Liver (tissue), 9 donors: ENCODE results near the gene TANC1. TPM values are rescaled to one million over a fixed set of nuclear protein-coding genes. Genes with fewer than 3 reads are reported as not detected.

Source experiments
- DNase-seq: peaks from one replicate; pipeline ENCODE4 v3.0.0-alpha.2; 2017; ENCODE audit warnings: low spot score
- H3K27ac ChIP-seq, 2 donors: one replicate each; pipeline ENCODE4 v1.7.0; 2013; ENCODE audit warnings: inconsistent platforms in 2 of 2, low read length in 2 of 2, control low read depth in 1 of 2, low read depth in 1 of 2, mild to moderate bottlenecking in 1 of 2
- H3K27me3 ChIP-seq, 4 donors: one replicate each; pipeline versions ENCODE4 v1.6.1 to v1.7.0; 2013; ENCODE audit warnings: low read length in 3 of 4, inconsistent platforms in 1 of 4, mild to moderate bottlenecking in 1 of 4, moderate library complexity in 1 of 4; ENCODE audit not compliant: control insufficient read depth in 4 of 4, insufficient read depth in 4 of 4
- H3K36me3 ChIP-seq, 4 donors: one replicate each; pipeline versions ENCODE4 v1.6.1 to v1.7.0; 2013; ENCODE audit warnings: low read length in 3 of 4, mild to moderate bottlenecking in 3 of 4, low read depth in 1 of 4, moderate library complexity in 1 of 4; ENCODE audit not compliant: control insufficient read depth in 4 of 4, insufficient read depth in 3 of 4
- H3K4me1 ChIP-seq, 4 donors: one replicate each; pipeline versions ENCODE4 v1.6.1 to v1.7.0; 2013; ENCODE audit warnings: low read length in 3 of 4, mild to moderate bottlenecking in 3 of 4, moderate library complexity in 1 of 4; ENCODE audit not compliant: control insufficient read depth in 4 of 4, insufficient read depth in 4 of 4
- H3K4me3 ChIP-seq, 3 donors: one replicate each; pipeline versions ENCODE4 v1.6.1 to v1.7.0; 2013; ENCODE audit warnings: low read length in 3 of 3, control low read depth in 1 of 3, low read depth in 1 of 3, mild to moderate bottlenecking in 1 of 3
- H3K9ac ChIP-seq, 2 donors: one replicate each; pipeline ENCODE4 v1.7.0; 2013; ENCODE audit warnings: low read length in 2 of 2, mild to moderate bottlenecking in 2 of 2, moderate library complexity in 2 of 2, control low read depth in 1 of 2, low read depth in 1 of 2
- H3K9me3 ChIP-seq, 4 donors: one replicate each; pipeline versions ENCODE4 v1.6.1 to v1.7.0; 2013; ENCODE audit warnings: low read length in 3 of 4; ENCODE audit not compliant: control insufficient read depth in 4 of 4
- EGR1 ChIP-seq, 2 donors: IDR thresholded peaks; 2 replicates each; pipeline ENCODE4 v1.6.1; 2016 to 2018; ENCODE audit warnings: antibody characterized with exemption in 2 of 2, low read depth in 2 of 2
- FOXA1 ChIP-seq: IDR thresholded peaks from 2 replicates; pipeline ENCODE4 v1.6.1; 2016; ENCODE audit warnings: antibody characterized with exemption
- FOXA2 ChIP-seq: IDR thresholded peaks from 2 replicates; pipeline ENCODE4 v1.6.1; 2016; ENCODE audit warnings: antibody characterized with exemption
- GABPA ChIP-seq, 2 donors: IDR thresholded peaks in 1 of 2; conservative IDR thresholded peaks in 1 of 2; 2 replicates each; pipeline ENCODE4 v1.6.1; 2016; ENCODE audit warnings: antibody characterized with exemption in 2 of 2, mild to moderate bottlenecking in 1 of 2, moderate library complexity in 1 of 2
- HNF4A ChIP-seq, 2 donors: conservative IDR thresholded peaks; 2 replicates each; pipeline ENCODE4 v1.6.1; 2016; ENCODE audit warnings: antibody characterized with exemption in 2 of 2, mild to moderate bottlenecking in 2 of 2
- HNF4G ChIP-seq: IDR thresholded peaks from 2 replicates; pipeline ENCODE4 v1.6.1; 2016; ENCODE audit warnings: antibody characterized with exemption
- JUND ChIP-seq, 2 donors: IDR thresholded peaks; 2 replicates each; pipeline ENCODE4 v1.6.1; 2016; ENCODE audit warnings: antibody characterized with exemption in 2 of 2
- MAX ChIP-seq: IDR thresholded peaks from 2 replicates; pipeline ENCODE4 v1.6.1; 2016; ENCODE audit warnings: antibody characterized with exemption
- NR2F2 ChIP-seq: IDR thresholded peaks from 2 replicates; pipeline ENCODE4 v1.6.1; 2016; ENCODE audit warnings: antibody characterized with exemption
- RAD21 ChIP-seq, 2 donors: IDR thresholded peaks; 2 replicates each; pipeline ENCODE4 v1.6.1; 2016; ENCODE audit warnings: antibody characterized with exemption in 2 of 2, mild to moderate bottlenecking in 2 of 2
- REST ChIP-seq: IDR thresholded peaks from 2 replicates; pipeline ENCODE4 v1.6.1; 2016; ENCODE audit warnings: antibody characterized with exemption, mild to moderate bottlenecking
- RXRA ChIP-seq, 2 donors: IDR thresholded peaks; 2 replicates each; pipeline ENCODE4 v1.6.1; 2017 to 2018; ENCODE audit warnings: antibody characterized with exemption in 2 of 2, mild to moderate bottlenecking in 1 of 2
- SP1 ChIP-seq: IDR thresholded peaks from 2 replicates; pipeline ENCODE4 v1.6.1; 2018; ENCODE audit warnings: antibody characterized with exemption, mild to moderate bottlenecking
- TAF1 ChIP-seq: conservative IDR thresholded peaks from 2 replicates; pipeline ENCODE4 v1.6.1; 2016; ENCODE audit warnings: antibody characterized with exemption, mild to moderate bottlenecking
- YY1 ChIP-seq: IDR thresholded peaks from 2 replicates; pipeline ENCODE4 v1.6.1; 2016; ENCODE audit warnings: antibody characterized with exemption, mild to moderate bottlenecking
- ZBTB33 ChIP-seq: IDR thresholded peaks from 2 replicates; pipeline ENCODE4 v1.6.1; 2016; ENCODE audit warnings: antibody characterized with exemption
- WGBS: extraction: QIAGEN DNeasy Blood & Tissue Kit; methylation state at CpG from one replicate; pipeline ENCODE4 v1.1.7; 2013; 5-methylcytosine and 5-hydroxymethylcytosine counted together
- polyA plus RNA-seq, 2 donors: library from polyadenylated mRNA; stranded (reverse) in 1 of 2; unstranded in 1 of 2; fragments of 200-250 nt in 1 of 2; fragments of >200 nt in 1 of 2; fragmentation: Nextera tagmentation in 1 of 2; extraction: Ambion mirVana in 1 of 2; gene quantifications; one replicate each; pipeline versions ENCODE4 v1.2.1 to v1.2.3, GENCODE V29; 2013 to 2015
- total RNA-seq, 2 donors: library from RNA; depleted of rRNA; stranded (reverse); fragments of >200 nt; gene quantifications; one replicate each; pipeline ENCODE4 v1.2.3, GENCODE V29; 2014
- TF ChIP-seq, protein P1 (sequence below): fragments of 150-350 bp; IDR thresholded peaks from 2 replicates; pipeline ENCODE4 v1.5.1; 2017; ENCODE audit warnings: improper control_type of control experiment, low read depth, low read length; ENCODE audit not compliant: missing input control
- TF ChIP-seq, protein P2 (sequence below): IDR thresholded peaks from 2 replicates; pipeline ENCODE4 v1.6.1; 2016; ENCODE audit warnings: antibody characterized with exemption
- donor health status: healthy.
- donor health status: healthy.
- donor health status: healthy.
- donor health status: healthy.
- donor health status: healthy.

TANC1 gene
- total and polyA plus RNA-seq, 4 donors, result 3.7 to 17.7 (median 5.2) TPM

- TF ChIP-seq ZBTB33, result no peak
- no peak for TF ChIP-seq YY1
- TF ChIP-seq SP1, result no peak
- TF ChIP-seq GABPA (IDR thresholded peaks at IDR 0.05 in 1 of 2, conservative IDR thresholded peaks at IDR 0.05 in 1 of 2), result no peak
- no peak for TF ChIP-seq RAD21 (IDR thresholded peaks at IDR 0.05)
- no peak for TF ChIP-seq RXRA (IDR thresholded peaks at IDR 0.05)
Measured at GRCh38 chr2:158966312-158966711, 2.1 kb upstream of the TANC1 start (continued).

GRCh38 chr2:158967114-158967730, 1.2 kb upstream of the TANC1 start:
- Histone ChIP-seq H3K27ac (peak overlapping the region in 1 of 2 donors; percentile 82), H3K4me3 (peak overlapping the region in 1 of 3 donors; percentile 98), H3K9ac (no peak overlapping the region), H3K4me1 (peaks cover 0 to 22% (median 9%) of the 10 kb centered on the region in 4 donors), H3K9me3 (no peaks in the 10 kb centered on the region), H3K27me3 (no peaks in the 10 kb centered on the region), H3K36me3 (no peaks in the 10 kb centered on the region)
- no peak for TF ChIP-seq JUND (IDR thresholded peaks at IDR 0.05)
- no peak for TF ChIP-seq HNF4G
- TF ChIP-seq FOXA1, result no peak
- TF ChIP-seq, protein P1, sequence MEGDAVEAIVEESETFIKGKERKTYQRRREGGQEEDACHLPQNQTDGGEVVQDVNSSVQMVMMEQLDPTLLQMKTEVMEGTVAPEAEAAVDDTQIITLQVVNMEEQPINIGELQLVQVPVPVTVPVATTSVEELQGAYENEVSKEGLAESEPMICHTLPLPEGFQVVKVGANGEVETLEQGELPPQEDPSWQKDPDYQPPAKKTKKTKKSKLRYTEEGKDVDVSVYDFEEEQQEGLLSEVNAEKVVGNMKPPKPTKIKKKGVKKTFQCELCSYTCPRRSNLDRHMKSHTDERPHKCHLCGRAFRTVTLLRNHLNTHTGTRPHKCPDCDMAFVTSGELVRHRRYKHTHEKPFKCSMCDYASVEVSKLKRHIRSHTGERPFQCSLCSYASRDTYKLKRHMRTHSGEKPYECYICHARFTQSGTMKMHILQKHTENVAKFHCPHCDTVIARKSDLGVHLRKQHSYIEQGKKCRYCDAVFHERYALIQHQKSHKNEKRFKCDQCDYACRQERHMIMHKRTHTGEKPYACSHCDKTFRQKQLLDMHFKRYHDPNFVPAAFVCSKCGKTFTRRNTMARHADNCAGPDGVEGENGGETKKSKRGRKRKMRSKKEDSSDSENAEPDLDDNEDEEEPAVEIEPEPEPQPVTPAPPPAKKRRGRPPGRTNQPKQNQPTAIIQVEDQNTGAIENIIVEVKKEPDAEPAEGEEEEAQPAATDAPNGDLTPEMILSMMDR, result no peak
- TF ChIP-seq NR2F2, result no peak
- TF ChIP-seq YY1, result no peak
- TF ChIP-seq ZBTB33, result no peak
- TF ChIP-seq REST, result no peak
- TF ChIP-seq GABPA (IDR thresholded peaks at IDR 0.05 in 1 of 2, conservative IDR thresholded peaks at IDR 0.05 in 1 of 2), result no peak
- TF ChIP-seq SP1, result no peak
- no peak for TF ChIP-seq EGR1 (IDR thresholded peaks at IDR 0.05; ENCODE audit: low read depth in 2 of 2)
- TF ChIP-seq, protein P2, sequence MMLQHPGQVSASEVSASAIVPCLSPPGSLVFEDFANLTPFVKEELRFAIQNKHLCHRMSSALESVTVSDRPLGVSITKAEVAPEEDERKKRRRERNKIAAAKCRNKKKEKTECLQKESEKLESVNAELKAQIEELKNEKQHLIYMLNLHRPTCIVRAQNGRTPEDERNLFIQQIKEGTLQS, result no peak
- no peak for TF ChIP-seq TAF1
- TF ChIP-seq MAX, result no peak
- no peak for TF ChIP-seq HNF4A (conservative IDR thresholded peaks at IDR 0.05)
- no peak for TF ChIP-seq FOXA2
- TF ChIP-seq RXRA (IDR thresholded peaks at IDR 0.05), result no peak
- DNase-seq, result no peak
- WGBS, result 63% methylated on average over 12 of the region's 12 CpGs
